T47D (cell line): Measurements from ENCODE around the gene ARPIN.
"Not testable (repeated sequence)": the region's sequence is repeated elsewhere in the genome, so short reads cannot be mapped to it uniquely, and the experiment has no call there.

Experiments
- DNase-seq, 2 experiments: peaks; one replicate each; pipeline versions ENCODE4 v3.0.0 to v3.0.0-alpha.2; 2011 to 2012; ENCODE audit warnings: low read depth in 1 of 2, low spot score in 1 of 2
- JUND ChIP-seq: IDR thresholded peaks from 2 replicates; pipeline ENCODE4 v1.6.1; 2012; ENCODE audit warnings: low read depth
- in situ Hi-C: cut with HindIII; loops from 2 replicates; pipeline ENCODE4 v1.10.0; 2016; ENCODE audit warnings: low sequenced_read_pairs, low pct_unique_long_range_greater_than_20kb

Gene ARPIN

DNA sequence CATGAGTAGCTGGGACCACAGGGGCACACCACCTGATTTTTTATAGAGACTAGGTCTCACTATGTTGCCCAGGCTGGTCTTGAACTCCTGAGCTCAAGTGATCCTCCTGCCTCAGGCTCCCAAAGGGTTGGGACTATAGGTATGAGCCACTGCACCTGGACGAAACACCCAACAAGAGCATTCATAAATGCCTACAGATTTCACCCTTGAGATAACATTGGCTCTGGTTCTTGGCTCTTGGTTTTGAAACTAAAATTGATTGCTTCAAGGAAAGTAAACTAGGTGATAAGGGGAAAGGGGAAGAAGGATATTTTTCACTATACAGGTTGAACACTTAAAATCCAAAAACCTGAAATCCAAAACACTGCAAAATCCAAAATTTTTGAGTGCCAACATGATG is 29.2 kb downstream of the ARPIN start:
- no peak for DNase-seq
- in situ Hi-C loops: no loop called here
- TF ChIP-seq JUND: no peak

DNA sequence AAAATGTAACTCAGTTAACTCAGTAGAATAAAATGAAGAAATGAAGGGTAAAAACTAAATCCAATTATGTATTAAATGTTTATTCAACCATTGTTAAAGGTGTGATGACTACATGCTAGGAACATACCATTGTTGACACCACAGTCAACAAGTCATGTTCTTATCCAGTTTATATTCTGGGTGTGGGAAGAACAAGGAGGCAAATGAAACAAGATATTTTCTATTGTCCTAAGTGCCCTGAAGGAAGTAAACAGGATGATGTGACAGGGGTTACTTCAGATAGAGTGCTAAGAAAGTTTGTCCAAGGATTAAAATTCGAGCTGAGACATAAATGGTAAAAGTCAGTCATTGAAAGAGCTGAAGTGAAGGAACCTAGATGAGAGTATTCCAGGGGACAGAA is 32.0 kb downstream of the ARPIN start:
- TF ChIP-seq JUND: no peak
- DNase-seq: peak in 1 of 2 experiments; percentile 22
- in situ Hi-C loops: no loop called here

DNA sequence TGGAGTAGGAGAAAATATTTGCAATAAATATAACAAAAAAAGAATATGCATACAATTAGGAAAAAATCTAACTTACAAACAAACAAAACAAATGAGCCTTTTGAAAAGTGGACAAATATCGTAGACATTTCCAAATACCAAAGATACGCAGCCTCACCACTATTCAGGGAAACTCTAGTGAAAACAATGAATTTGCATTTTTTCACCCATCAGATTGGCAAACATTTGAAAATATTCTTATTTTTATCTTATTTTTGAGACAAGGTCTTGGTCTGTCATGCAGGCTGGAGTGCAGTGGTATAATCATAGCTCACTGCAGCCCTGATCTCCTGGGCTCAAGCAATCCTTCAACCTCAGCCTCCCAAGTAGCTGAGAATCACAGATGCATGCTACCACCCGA is 34.4 kb downstream of the ARPIN start:
- DNase-seq: no peak
- TF ChIP-seq JUND: no peak
- in situ Hi-C loops: no loop called here

DNA sequence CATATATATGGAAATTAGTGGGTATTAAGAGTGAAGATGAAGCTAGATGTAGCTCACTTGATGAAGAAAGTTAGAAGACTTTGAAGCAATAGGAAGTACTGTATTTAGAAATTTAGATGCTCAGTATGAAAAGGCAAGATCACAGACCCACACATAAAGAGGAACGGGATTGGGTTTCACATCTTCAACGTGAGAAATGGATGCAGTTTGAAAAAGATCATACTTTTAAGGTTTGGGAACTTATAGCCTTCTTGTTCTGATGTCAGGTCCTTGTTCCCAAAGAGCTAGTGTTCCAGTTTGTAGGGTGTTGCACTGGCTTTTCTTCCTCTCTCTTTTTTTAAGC is 35.7 kb downstream of the ARPIN start:
- DNase-seq: no peak
- in situ Hi-C loops: no loop called here
- TF ChIP-seq JUND: no peak

GRCh38 chr15:89876396-89877082 is 36.2 kb downstream of the ARPIN start:
- in situ Hi-C loops: no loop called here
- no peak for DNase-seq
- TF ChIP-seq JUND: no peak

DNA sequence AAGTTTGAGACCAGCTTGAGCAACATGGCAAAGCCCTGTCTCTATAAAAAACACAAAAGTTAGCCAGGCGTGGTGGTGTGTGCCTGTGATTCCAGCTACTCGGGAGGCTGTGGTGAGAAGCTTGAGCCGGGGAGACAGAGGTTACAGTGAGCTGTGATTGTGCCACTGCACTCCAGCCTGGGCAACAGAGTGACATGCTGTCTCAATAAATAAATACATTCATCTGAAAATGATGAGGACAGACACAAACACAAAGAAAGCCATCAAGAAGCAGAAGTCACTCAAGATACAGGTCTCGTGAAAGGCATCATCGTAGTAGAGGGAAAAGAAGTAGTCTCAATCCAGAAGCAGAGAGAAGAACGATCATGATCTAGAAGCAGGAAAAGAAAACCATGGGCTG is 37.0 kb downstream of the ARPIN start:
- in situ Hi-C loops: no loop called here
- no peak for DNase-seq
- no peak for TF ChIP-seq JUND

DNA sequence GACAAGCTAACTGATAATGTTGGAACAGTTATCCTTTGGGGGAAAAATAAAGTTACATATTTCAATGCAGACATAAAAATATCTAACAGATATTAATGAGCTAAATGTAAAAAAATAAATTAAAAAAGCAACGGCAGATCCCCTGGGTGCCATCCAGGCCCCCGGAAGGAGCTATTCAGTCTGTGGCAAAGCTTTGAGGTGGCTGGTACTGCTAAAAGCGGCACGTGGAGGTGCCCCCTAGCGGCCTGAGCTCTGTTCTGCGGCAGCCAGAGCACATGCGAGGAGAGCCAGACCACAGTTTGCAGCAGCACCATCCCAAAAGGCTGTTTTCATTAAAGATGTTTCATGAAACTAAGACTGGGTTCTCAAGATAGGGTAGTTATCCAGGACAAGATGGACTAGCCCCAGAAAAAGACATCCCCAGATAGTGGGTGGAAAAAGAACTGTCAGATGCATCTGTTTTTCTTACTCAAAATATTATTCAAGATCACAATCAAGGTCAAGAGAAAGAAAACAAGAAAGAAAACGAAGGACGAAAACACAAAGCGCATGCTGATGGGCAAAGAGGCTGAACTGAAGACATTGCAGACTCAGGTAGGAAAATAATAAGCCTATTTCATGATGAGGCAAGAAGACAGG is 37.7 kb downstream of the ARPIN start:
- DNase-seq: peak; percentile 75 to 79
- TF ChIP-seq JUND: no peak
- in situ Hi-C loops: no loop called here

DNA sequence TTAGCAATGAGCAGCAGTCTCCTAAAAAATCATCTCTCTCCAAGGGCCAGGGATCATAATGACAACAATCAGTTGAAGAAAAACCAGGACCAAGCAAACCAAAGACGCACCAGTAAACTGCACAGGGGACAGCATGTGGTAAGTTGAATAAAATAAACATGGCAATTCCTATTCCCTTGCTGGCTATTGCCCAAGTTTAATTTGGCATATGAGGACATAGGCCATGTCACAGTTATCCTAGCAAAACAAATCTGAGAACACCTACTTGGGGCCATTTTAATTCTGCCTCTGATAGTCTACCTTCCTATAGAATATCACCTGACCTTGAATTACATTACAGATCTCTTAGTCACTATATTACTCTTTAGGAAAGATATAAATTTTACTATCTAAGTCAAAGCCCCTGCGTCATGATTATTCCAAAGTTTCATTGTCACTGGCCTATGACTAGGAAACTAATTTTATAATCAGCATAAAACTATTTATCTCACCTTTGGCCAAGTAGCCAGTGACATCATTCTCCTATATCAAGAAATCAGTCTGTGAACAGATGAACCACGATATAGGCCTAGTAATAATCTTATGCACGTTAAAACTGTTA is 42.0 kb downstream of the ARPIN start:
- no peak for TF ChIP-seq JUND
- in situ Hi-C loops: no loop called here
- DNase-seq: no peak

- no peak for DNase-seq
- in situ Hi-C loops: no loop called here
- no peak for TF ChIP-seq JUND
Measured at GRCh38 chr15:89870006-89870405, 42.7 kb downstream of the ARPIN start.

- in situ Hi-C loops, DNase-seq: not testable (repeated sequence)
Measured at GRCh38 chr15:89869490-89869889, 43.3 kb downstream of the ARPIN start.

- in situ Hi-C loops: no loop called here
- no peak for TF ChIP-seq JUND
- no peak for DNase-seq
Measured at GRCh38 chr15:89864958-89865739, 47.6 kb downstream of the ARPIN start.

DNA sequence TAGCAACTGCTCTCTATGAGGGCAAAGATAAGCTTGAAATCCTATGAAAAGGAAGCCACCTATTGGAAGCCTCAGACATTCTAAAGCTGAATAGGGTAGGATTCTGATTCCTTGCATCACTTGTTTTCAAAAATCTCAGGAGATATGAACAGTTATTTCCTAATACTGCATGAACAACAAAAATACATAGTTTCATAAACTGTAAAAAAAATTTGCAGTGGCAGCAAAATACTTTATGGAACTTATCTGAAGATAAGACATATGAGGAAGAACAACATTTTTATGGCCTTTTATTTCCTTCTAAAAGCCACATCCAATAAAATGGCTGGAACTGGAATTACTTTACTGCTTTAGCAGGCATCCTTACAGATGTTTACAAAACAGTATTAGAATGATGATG is 48.8 kb downstream of the ARPIN start:
- no peak for DNase-seq
- in situ Hi-C loops: no loop called here
- no peak for TF ChIP-seq JUND

DNA sequence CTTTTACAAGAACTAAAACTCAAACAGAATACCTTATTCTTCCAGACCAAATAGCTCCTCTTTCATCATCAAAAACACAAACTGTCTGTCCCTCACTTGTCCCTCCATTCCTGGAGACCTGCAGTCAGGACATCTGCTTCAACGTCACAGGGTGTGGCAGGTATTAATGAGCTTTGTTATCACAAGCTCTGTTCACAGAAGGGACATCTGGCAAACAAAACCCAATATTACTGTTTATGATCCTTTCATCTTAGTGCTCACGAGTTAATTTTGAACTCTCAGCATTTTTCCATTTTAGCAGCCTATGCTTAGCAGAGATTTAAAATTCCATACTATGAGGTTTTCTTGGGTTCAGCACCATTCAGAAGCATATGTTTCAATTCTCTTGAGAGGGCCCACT is 51.9 kb downstream of the ARPIN start:
- TF ChIP-seq JUND: no peak
- DNase-seq: no peak
- in situ Hi-C loops: no loop called here
